ENCODE measurements around the gene MEGF8.

Gene MEGF8

GRCh38 chr19:42344336-42344893 lies 19.0 kb downstream of the MEGF8 start:
- Histone ChIP-seq H3K4me2 (no peak overlapping the region), H3K36me3 (peaks cover 29 to 85% (median 49%) of the 10 kb centered on the region in 11 experiments), H4K20me1 (peaks cover 0 to 5% (median 0%) of the 10 kb centered on the region in 11 experiments; a peak in 2 of 22 replicates), H3K4me1 (peaks cover 0 to 18% (median 4%) of the 10 kb centered on the region in 10 experiments; a peak in 8 of 20 replicates), H3K9ac (0 out of 22 replicates have a peak overlapping the region, but pooled peaks of 1 of the 11 experiments have one; percentile 24), H3K9me3 (replicated peaks in 1 of 11) (no peaks in the 10 kb centered on the region), H3K27ac (no peak overlapping the region), H3K4me3 (no peak overlapping the region), H3K27me3 (no peaks in the 10 kb centered on the region)
- TF ChIP-seq Cebpa-rat (IDR thresholded peaks at IDR 0.05): no peak

GRCh38 chr19:42345191-42345812 lies 19.9 kb downstream of the MEGF8 start:
- no peak overlapping the region for H3K27ac ChIP-seq
- peaks cover 29 to 87% (median 45%) of the 10 kb centered on the region in 11 experiments for H3K36me3 ChIP-seq
- H4K20me1 ChIP-seq: peaks cover 0 to 5% (median 0%) of the 10 kb centered on the region in 11 experiments; a peak in 2 of 22 replicates
- TF ChIP-seq Cebpa-rat (IDR thresholded peaks at IDR 0.05): peak in 6 of 11 experiments; percentile 17 to 73 (median 56); a peak in 8 of 22 replicates
- H3K9ac ChIP-seq: no peak overlapping the region
- H3K4me1 ChIP-seq: peaks cover 0 to 18% (median 4%) of the 10 kb centered on the region in 10 experiments; a peak in 8 of 20 replicates
- H3K4me2 ChIP-seq: no peak overlapping the region
- no peaks in the 10 kb centered on the region for H3K27me3 ChIP-seq
- H3K4me3 ChIP-seq: no peak overlapping the region
- H3K9me3 ChIP-seq (replicated peaks in 1 of 11): no peaks in the 10 kb centered on the region

GRCh38 chr19:42348211-42348610 lies 22.8 kb downstream of the MEGF8 start:
- H3K4me2 ChIP-seq: no peak overlapping the region
- no peak overlapping the region for H3K4me3 ChIP-seq
- H3K27me3 ChIP-seq: no peaks in the 10 kb centered on the region
- TF ChIP-seq Cebpa-rat (IDR thresholded peaks at IDR 0.05): no peak
- H3K9ac ChIP-seq: no peak overlapping the region
- peaks cover 21 to 75% (median 31%) of the 10 kb centered on the region in 11 experiments for H3K36me3 ChIP-seq
- no peaks in the 10 kb centered on the region for H3K9me3 ChIP-seq (replicated peaks in 1 of 11)
- peaks cover 10 to 22% (median 13%) of the 10 kb centered on the region in 10 experiments; a peak in 18 of 20 replicates for H3K4me1 ChIP-seq
- H3K27ac ChIP-seq: no peak overlapping the region
- H4K20me1 ChIP-seq: peaks cover 0 to 11% (median 0%) of the 10 kb centered on the region in 11 experiments; a peak in 2 of 22 replicates

- H3K36me3 ChIP-seq: peaks cover 23 to 75% (median 36%) of the 10 kb centered on the region in 11 experiments
- no peak overlapping the region for H3K4me3 ChIP-seq
- H3K9me3 ChIP-seq (replicated peaks in 1 of 11): no peaks in the 10 kb centered on the region
- TF ChIP-seq Cebpa-rat (IDR thresholded peaks at IDR 0.05): no peak
- no peaks in the 10 kb centered on the region for H3K27me3 ChIP-seq
- H3K27ac ChIP-seq: no peak overlapping the region
- H4K20me1 ChIP-seq: peaks cover 0 to 23% (median 0%) of the 10 kb centered on the region in 11 experiments; a peak in 2 of 22 replicates
- no peak overlapping the region for H3K4me2 ChIP-seq
- peaks cover 13 to 25% (median 14%) of the 10 kb centered on the region in 10 experiments; a peak in 18 of 20 replicates for H3K4me1 ChIP-seq
- no peak overlapping the region for H3K9ac ChIP-seq
These were observed 24.1 kb downstream of the MEGF8 start for GRCh38 chr19:42349378-42350107.

- Histone ChIP-seq H3K4me3 (no peak overlapping the region), H3K9ac (no peak overlapping the region), H3K27me3 (no peaks in the 10 kb centered on the region), H3K27ac (no peak overlapping the region), H3K4me1 (peaks cover 13 to 25% (median 14%) of the 10 kb centered on the region in 10 experiments; a peak in 18 of 20 replicates), H3K36me3 (peaks cover 21 to 75% (median 35%) of the 10 kb centered on the region in 11 experiments; a peak in 21 of 22 replicates), H3K9me3 (replicated peaks in 1 of 11) (no peaks in the 10 kb centered on the region), H4K20me1 (peaks cover 0 to 21% (median 0%) of the 10 kb centered on the region in 11 experiments; a peak in 2 of 22 replicates), H3K4me2 (no peak overlapping the region)
- no peak for TF ChIP-seq Cebpa-rat (IDR thresholded peaks at IDR 0.05)
These were observed 25.0 kb downstream of the MEGF8 start for GRCh38 chr19:42350417-42350816.

- Histone ChIP-seq H3K36me3 (peaks cover 22 to 77% (median 40%) of the 10 kb centered on the region in 11 experiments; a peak in 21 of 22 replicates), H3K9me3 (replicated peaks in 1 of 11) (no peaks in the 10 kb centered on the region), H3K9ac (no peak overlapping the region), H3K27me3 (no peaks in the 10 kb centered on the region), H3K4me1 (peaks cover 13 to 23% (median 14%) of the 10 kb centered on the region in 10 experiments; a peak in 18 of 20 replicates), H4K20me1 (peaks cover 0 to 21% (median 0%) of the 10 kb centered on the region in 11 experiments; a peak in 2 of 22 replicates), H3K4me2 (no peak overlapping the region), H3K27ac (no peak overlapping the region), H3K4me3 (no peak overlapping the region)
- no peak for TF ChIP-seq Cebpa-rat (IDR thresholded peaks at IDR 0.05)
These were observed 25.8 kb downstream of the MEGF8 start for GRCh38 chr19:42351079-42351735.

GRCh38 chr19:42352301-42353259 lies 27.1 kb downstream of the MEGF8 start:
- peak overlapping the region in 2 of 11 experiments; percentile 29 to 35; a peak in 2 of 22 replicates for H3K27ac ChIP-seq
- peaks cover 22 to 87% (median 53%) of the 10 kb centered on the region in 11 experiments; a peak in 21 of 22 replicates for H3K36me3 ChIP-seq
- H3K4me3 ChIP-seq: no peak overlapping the region
- H3K9ac ChIP-seq: no peak overlapping the region
- peaks cover 0 to 17% (median 13%) of the 10 kb centered on the region in 10 experiments; a peak in 13 of 20 replicates for H3K4me1 ChIP-seq
- H3K4me2 ChIP-seq: peak overlapping the region in 6 of 11 experiments; percentile 1 to 47 (median 32); a peak in 9 of 22 replicates
- no peak for TF ChIP-seq Cebpa-rat (IDR thresholded peaks at IDR 0.05)
- H3K9me3 ChIP-seq (replicated peaks in 1 of 11): no peaks in the 10 kb centered on the region
- H3K27me3 ChIP-seq: no peaks in the 10 kb centered on the region
- H4K20me1 ChIP-seq: peaks cover 0 to 21% (median 0%) of the 10 kb centered on the region in 11 experiments; a peak in 1 of 22 replicates
